H1 (cell line): ENCODE data around the gene OTUD6A. TPM values are rescaled to one million over a fixed set of nuclear protein-coding genes. Genes with fewer than 3 reads are reported as not detected.

ENCODE experiments used
- CREB1 ChIP-seq: IDR thresholded peaks from 2 replicates; pipeline ENCODE4 v1.6.1; 2012; ENCODE audit warnings: inconsistent platforms
- EZH2 ChIP-seq: fragments of 200-600 bp; sonication (generic); IDR thresholded peaks from 2 replicates; pipeline ENCODE4 v1.7.1; 2012; ENCODE audit warnings: low read depth, mild to moderate bottlenecking, moderate library complexity, low read length, inconsistent platforms; ENCODE audit not compliant: severe bottlenecking
- KDM1A ChIP-seq: fragments of 200-600, 300-600 bp; sonication (generic); IDR thresholded peaks from 2 replicates; pipeline ENCODE4 v1.7.1; 2016; ENCODE audit warnings: mild to moderate bottlenecking, low read length, borderline replicate concordance
- RXRA ChIP-seq: IDR thresholded peaks from 2 replicates; pipeline ENCODE4 v1.6.1; 2011; ENCODE audit warnings: low read depth, mild to moderate bottlenecking, low read length, moderate library complexity; ENCODE audit not compliant: insufficient read depth
- TEAD4 ChIP-seq: IDR thresholded peaks from 2 replicates; pipeline ENCODE4 v1.6.1; 2012; ENCODE audit warnings: low read depth, low read length, inconsistent platforms, mixed read lengths
- polyA plus RNA-seq, 7 experiments: library from polyadenylated mRNA; depleted of rRNA in 3 of 7; stranded (reverse) in 5 of 7; unstranded in 2 of 7; fragments of >200 nt in 5 of 7; fragments of 200-250 nt in 2 of 7; gene quantifications; 1 replicate in 5 of 7; 2 replicates in 1 of 7; 4 replicates in 1 of 7; pipeline versions ENCODE4 v1.2.1 to v1.2.3, GENCODE V29; 2011 to 2013; ENCODE audit warnings: missing spikeins in 2 of 7, mixed read lengths in 2 of 7
- total RNA-seq: library from RNA; stranded (reverse); fragmentation: NEBNext Ultra II Directional; extraction: Animal tissue kit (Norgen Biotek cat#: 25700); gene quantifications from 2 replicates; pipeline ENCODE4 v1.2.1, GENCODE V29; 2021

The OTUD6A gene
- total and polyA plus RNA-seq, 2 of the 8 experiments (the other 6 are each of a cell fraction or from before 2014, with no cell fraction given): 0.09 to 0.17 TPM

DNA sequence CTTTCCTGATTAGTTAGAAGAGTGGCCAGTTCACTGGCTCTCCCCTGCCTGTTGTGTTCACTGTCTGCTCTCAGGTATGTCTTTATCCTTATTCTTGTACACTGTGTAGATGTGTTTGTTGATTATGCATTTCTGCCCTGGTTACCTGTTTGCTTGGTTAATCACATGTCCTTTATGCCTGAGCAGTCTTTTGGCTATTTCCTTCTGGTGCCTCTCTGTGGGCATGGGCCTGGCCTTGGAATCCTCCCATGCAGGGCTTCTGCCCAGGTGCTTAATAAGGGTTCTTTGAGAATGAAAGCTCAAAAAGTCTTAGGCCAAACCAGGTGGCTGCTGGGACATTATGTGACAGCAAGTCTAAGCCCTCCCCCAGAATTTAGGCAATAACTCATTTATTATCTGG is 26.5 kb downstream of the OTUD6A start (continued):
- no peak for TF ChIP-seq KDM1A
- no peak for TF ChIP-seq TEAD4
- TF ChIP-seq RXRA: no peak
- no peak for TF ChIP-seq EZH2
- TF ChIP-seq CREB1: no peak
